LNCAP (cell line): ENCODE data around the gene ZNF71.

Experiments
- TF ChIP-seq, protein P1 (sequence below): fragments of 450-650 bp; IDR thresholded peaks from 2 replicates; pipeline ENCODE4 v1.5.1; 2017; ENCODE audit warnings: mild to moderate bottlenecking

ZNF71 gene

DNA sequence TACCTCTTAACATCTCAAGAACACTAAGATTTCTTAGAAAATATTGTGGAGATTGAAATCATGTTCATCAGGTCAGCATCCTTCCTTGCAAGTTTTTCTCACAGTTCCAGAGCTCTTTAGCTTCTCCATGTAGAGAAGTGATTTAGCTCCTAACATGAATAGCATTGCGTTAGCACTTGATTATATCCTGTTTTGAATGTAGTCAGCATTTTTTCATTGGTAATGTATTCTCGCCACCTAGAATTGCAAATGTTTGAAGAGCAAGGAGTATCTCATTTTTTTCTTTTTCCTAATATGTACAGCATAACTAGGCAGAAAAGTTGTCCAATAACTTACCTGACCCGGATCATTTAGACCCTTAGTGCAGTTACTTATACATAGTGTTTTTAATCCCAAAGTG, 21.2 kb upstream of the ZNF71 start:
- TF ChIP-seq, protein P1, sequence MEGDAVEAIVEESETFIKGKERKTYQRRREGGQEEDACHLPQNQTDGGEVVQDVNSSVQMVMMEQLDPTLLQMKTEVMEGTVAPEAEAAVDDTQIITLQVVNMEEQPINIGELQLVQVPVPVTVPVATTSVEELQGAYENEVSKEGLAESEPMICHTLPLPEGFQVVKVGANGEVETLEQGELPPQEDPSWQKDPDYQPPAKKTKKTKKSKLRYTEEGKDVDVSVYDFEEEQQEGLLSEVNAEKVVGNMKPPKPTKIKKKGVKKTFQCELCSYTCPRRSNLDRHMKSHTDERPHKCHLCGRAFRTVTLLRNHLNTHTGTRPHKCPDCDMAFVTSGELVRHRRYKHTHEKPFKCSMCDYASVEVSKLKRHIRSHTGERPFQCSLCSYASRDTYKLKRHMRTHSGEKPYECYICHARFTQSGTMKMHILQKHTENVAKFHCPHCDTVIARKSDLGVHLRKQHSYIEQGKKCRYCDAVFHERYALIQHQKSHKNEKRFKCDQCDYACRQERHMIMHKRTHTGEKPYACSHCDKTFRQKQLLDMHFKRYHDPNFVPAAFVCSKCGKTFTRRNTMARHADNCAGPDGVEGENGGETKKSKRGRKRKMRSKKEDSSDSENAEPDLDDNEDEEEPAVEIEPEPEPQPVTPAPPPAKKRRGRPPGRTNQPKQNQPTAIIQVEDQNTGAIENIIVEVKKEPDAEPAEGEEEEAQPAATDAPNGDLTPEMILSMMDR, result no peak

DNA sequence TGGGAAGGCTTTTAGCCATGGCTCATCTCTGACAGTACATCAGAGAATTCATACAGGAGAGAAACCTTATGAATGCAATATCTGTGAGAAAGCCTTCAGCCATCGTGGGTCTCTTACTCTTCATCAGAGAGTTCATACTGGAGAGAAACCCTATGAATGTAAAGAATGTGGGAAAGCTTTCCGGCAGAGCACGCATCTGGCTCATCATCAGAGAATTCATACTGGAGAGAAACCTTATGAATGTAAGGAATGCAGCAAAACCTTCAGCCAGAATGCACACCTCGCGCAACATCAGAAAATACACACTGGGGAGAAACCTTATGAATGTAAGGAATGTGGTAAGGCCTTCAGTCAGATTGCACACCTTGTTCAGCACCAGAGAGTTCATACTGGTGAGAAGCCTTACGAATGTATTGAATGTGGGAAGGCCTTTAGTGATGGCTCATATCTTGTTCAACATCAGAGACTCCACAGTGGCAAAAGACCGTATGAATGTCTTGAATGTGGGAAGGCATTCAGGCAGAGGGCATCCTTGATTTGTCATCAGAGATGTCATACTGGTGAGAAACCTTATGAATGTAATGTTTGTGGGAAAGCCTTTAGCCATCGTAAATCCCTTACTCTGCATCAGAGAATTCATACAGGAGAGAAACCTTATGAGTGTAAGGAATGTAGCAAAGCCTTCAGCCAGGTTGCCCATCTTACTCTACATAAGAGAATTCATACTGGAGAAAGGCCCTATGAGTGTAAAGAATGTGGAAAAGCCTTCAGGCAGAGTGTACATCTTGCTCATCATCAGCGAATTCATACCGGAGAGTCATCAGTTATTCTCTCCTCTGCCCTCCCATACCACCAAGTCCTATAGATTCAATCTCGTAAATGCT, 17.1 kb upstream of the ZNF71 start:
- TF ChIP-seq, protein P1, result no peak

DNA sequence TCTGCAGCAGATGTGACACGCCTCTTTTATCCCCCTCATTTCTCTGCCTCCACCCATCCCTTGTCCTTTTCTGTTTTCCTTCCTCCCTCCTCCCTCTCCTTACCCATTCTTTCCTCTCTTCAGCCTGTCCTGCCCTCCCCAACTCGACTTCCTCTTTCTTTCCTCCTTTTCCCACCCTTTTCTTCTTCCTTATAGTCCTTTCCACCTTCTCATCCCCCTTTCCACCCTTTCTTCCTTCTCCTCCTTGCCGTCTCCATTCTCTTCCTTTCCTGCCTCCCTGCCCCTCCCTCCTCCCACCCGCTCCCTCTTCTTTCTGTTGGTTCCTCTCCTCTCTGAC, 688 bp upstream of the ZNF71 start:
- TF ChIP-seq, protein P1, result no peak

DNA sequence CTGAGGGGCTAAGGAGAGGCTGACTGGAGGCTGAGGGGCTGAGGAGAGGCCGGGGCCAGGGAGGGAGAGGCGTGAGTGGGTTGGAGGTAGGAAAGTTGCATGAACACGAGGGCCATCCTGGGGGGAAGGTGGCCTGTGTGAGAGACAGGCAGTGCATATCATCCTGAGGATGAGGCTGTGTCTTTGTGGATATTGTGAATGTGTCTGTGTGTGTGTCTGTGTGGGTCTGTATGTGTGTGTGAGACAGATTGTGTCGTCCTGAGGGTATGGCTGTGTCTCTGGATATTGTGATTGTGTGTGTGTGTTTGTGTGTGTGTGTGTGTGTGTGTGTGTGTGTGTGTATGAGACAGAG, 422 bp downstream of the ZNF71 start:
- TF ChIP-seq, protein P1, result no peak

DNA sequence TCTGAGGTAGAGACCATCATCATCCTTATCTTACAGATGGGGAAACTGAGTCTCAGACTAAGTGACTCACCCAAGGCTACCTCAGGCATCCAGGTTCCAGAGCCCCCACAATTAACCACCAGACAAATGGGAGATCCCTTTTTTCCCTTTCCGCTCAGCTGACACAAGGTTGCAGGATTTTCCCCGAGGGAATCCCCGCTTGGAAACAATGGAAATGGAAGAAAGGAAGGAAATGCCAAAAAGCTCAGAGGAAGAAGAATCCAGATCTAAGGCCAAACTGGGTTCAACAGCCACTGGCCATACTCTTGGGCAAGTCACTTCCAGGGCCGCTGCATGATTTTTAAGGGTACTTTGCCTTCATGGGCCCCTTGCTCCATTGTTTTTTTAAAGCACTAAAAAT, 1.6 kb downstream of the ZNF71 start:
- TF ChIP-seq, protein P1, result no peak

DNA sequence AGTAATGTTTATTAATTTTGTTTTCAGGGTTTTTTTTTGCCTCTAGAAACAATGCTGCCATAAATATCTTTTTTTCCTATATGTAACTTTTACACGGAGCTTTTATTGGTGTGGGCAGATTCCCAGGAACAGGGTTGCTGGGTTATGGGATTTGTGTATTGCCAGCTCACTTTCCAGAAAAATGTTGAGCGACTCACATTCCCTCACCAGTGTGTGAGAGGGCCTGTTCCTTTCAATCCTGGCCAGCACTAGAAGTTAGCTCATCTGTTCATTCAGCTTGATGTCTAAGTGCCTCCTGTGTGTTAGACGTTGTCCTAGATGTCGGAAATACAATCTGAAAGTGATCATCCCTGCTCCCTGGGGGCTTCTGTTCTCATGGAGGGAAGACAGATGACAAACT, 2.6 kb downstream of the ZNF71 start:
- TF ChIP-seq, protein P1, result no peak

DNA sequence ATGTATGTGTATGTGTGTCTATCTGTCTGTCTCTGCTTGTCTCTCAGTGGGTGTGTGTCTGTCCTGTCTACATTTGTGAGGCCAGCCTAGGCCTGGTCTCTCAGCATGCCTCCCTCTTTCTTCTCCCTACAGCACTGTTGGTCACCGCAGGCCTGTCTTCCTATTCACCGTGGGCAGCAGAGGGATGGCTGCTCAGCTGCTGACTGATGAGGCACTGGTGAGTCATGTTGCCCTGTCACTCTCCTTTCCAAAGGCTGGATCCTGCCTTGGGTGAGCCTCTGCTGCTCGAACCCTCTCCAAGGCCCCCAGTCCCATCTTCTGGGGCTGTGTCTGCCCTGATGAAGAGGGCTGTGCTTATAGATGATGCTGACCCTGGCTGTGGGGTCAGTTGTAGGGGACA, 6.3 kb downstream of the ZNF71 start:
- TF ChIP-seq, protein P1, result no peak

DNA sequence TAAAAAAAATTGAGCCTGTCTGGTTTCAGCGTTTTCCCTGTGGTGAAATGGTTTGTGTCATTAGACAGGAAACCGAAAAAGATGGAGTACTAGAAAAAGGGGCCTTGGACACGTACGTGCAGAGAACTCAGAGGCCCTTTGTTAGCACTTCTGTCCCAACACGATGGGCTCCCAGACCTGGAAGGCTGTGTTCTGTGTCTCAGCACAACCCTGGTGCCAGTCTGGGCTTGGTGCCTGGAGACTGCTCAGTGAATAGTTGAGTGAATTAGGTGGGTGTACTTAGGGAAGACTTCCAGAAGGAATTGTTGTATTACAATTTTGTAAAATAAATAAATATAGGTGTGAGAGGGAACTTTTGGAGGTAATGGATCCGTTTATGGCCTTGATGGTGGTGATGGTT, 8.7 kb downstream of the ZNF71 start:
- TF ChIP-seq, protein P1, result no peak
